ENCODE measurements around the gene AGO3. TPM values are rescaled to one million over a fixed set of nuclear protein-coding genes. Genes with fewer than 3 reads are reported as not detected.

AGO3 gene
- total and polyA plus RNA-seq, 8 donors, result 1.9 to 33.8 (median 12.4) TPM

- peaks cover 0 to 3% (median 2%) of the 10 kb centered on the region in 4 donors for H3K36me3 ChIP-seq
- no peak overlapping the region for H3K27ac ChIP-seq
- DNase-seq, result peak in 1 of 2 donors; percentile 18
- WGBS, 5 donors, result 88 to 92% (median 90%) methylated on average over 28 to 29 of the region's 29 CpGs
- H3K4me3 ChIP-seq, result no peak overlapping the region
- H3K4me1 ChIP-seq, result peaks cover 27 to 44% (median 37%) of the 10 kb centered on the region in 4 donors
- no peaks in the 10 kb centered on the region for H3K9me3 ChIP-seq
- TF ChIP-seq CTCF (IDR thresholded peaks at IDR 0.05) (no peak), EP300 (IDR thresholded peaks at IDR 0.05) (no peak), POLR2AphosphoS5 (IDR thresholded peaks at IDR 0.05) (no peak), POLR2A (IDR thresholded peaks at IDR 0.05) (no peak)
- peaks cover 0 to 33% (median 6%) of the 10 kb centered on the region in 3 donors for H3K27me3 ChIP-seq
- intact Hi-C loops (cut with DNase I; ENCODE audit: low total_unique reads), result no loop called here
These were observed 155.0 kb downstream of the AGO3 start for GRCh38 chr1:36085686-36086526.

DNA sequence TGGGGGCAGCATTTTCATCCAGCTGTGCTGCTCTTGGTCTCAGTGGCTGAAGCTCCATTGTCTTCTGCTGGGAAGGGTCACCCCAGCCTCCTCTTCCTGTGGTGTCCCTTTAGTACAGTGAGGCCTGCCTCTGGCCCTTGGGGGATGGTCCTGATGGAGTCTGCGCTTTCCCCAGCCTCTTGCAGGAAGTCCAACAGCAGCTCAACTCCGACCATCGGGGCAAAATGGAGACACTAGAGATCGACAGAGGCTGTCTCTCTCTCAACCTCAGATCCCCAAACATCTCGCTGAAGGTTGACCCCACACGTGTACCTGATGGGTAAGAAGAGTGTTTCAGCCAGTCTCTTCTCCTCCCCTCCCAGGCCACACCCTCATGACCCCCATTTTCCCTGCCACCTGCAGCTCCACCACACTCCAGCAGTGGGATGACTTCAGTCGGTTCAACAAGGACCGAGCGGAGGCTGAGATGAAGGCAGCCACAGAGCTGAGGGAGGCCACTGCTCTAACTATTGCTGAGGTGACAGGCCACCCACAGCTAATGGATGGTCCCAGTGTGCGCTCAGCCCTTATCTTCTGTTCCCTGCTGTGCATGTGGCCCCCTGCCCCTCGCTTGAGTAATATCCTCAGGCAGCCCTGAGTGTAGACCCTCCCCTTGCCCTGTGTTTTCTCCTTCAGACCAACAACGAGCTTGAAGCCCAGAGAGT, 155.8 kb downstream of the AGO3 start:
- Histone ChIP-seq H3K9me3 (no peaks in the 10 kb centered on the region), H3K27me3 (peaks cover 0 to 33% (median 6%) of the 10 kb centered on the region in 3 donors), H3K36me3 (peaks cover 3 to 11% (median 10%) of the 10 kb centered on the region in 4 donors), H3K4me3 (no peak overlapping the region), H3K4me1 (peaks cover 27 to 52% (median 44%) of the 10 kb centered on the region in 4 donors), H3K27ac (no peak overlapping the region)
- intact Hi-C loops (cut with DNase I; ENCODE audit: low total_unique reads), result no loop called here
- WGBS, 5 donors, result 78 to 86% (median 83%) methylated on average over 9 to 12 of the region's 12 CpGs
- no peak for TF ChIP-seq POLR2A (IDR thresholded peaks at IDR 0.05)
- no peak for TF ChIP-seq CTCF (IDR thresholded peaks at IDR 0.05)
- no peak for TF ChIP-seq POLR2AphosphoS5 (IDR thresholded peaks at IDR 0.05)
- TF ChIP-seq EP300 (IDR thresholded peaks at IDR 0.05), result no peak
- DNase-seq, result peak; percentile 6 to 13

DNA sequence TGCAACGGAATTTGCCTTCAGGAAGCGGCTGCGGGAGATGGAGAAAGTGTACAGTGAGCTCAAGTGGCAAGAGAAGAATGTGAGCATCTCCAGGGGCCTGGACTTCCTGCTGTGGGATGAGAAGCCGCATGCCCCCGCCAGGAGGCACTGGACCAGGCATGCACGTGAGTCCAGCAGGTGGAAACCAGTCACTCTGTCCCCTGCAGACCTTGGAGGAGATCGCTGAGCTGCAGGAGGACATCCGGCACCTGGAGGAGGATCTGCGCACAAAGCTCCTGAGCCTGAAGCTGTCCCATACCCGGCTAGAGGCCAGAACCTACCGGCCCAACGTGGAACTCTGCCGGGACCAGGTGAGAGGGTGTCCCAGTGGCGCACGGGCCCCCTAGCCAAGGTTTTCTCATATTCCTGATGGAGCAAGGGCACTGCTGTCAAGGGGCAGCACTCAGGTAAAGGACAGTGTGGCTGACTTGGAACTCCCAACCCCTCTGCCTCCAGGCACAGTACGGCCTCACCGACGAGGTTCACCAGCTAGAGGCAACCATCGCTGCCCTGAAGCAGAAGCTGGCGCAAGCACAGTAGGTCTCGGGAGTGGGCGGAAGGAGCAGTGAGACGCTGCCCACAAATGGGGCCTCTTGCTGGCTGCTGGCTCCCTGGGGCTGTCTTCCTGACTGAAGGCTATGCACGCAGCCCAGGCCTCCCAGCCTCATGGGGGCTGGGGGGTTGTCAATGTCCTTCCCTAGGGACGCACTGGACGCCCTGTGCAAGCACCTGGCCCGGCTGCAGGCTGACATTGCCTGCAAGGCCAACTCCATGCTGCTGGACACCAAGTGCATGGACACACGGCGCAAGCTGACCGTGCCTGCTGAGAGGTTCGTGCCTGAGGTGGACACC, 156.6 kb downstream of the AGO3 start:
- intact Hi-C loops (cut with DNase I; ENCODE audit: low total_unique reads), result no loop called here
- Histone ChIP-seq H3K27me3 (peaks cover 0 to 33% (median 6%) of the 10 kb centered on the region in 3 donors), H3K9me3 (no peaks in the 10 kb centered on the region), H3K27ac (no peak overlapping the region), H3K36me3 (peaks cover 8 to 19% (median 18%) of the 10 kb centered on the region in 4 donors), H3K4me1 (peaks cover 27 to 53% (median 44%) of the 10 kb centered on the region in 4 donors), H3K4me3 (no peak overlapping the region)
- TF ChIP-seq CTCF (IDR thresholded peaks at IDR 0.05) (no peak), POLR2AphosphoS5 (IDR thresholded peaks at IDR 0.05) (no peak), POLR2A (IDR thresholded peaks at IDR 0.05) (no peak), EP300 (IDR thresholded peaks at IDR 0.05) (no peak)
- 87 to 92% (median 90%) methylated on average over 11 to 31 of the region's 31 CpGs for WGBS, 5 donors
- DNase-seq, result peak; percentile 21 to 22

GRCh38 chr1:36088265-36088576, 157.3 kb downstream of the AGO3 start:
- no peak for DNase-seq
- Histone ChIP-seq H3K27me3 (peaks cover 0 to 30% (median 6%) of the 10 kb centered on the region in 3 donors), H3K27ac (peak overlapping the region in 4 of 5 donors; percentile 86 to 93 (median 91)), H3K9me3 (no peaks in the 10 kb centered on the region), H3K4me3 (peak overlapping the region; percentile 63 to 100 (median 88)), H3K36me3 (peaks cover 15 to 27% (median 26%) of the 10 kb centered on the region in 4 donors), H3K4me1 (peaks cover 27 to 58% (median 44%) of the 10 kb centered on the region in 4 donors)
- intact Hi-C loops (cut with DNase I; ENCODE audit: low total_unique reads), result no loop called here
- TF ChIP-seq CTCF (IDR thresholded peaks at IDR 0.05) (no peak), POLR2A (IDR thresholded peaks at IDR 0.05) (no peak), EP300 (IDR thresholded peaks at IDR 0.05) (no peak), POLR2AphosphoS5 (IDR thresholded peaks at IDR 0.05) (no peak)
- 20 to 36% (median 33%) methylated on average over 5 to 8 of the region's 8 CpGs for WGBS, 5 donors
